Neural cell (in vitro differentiated cells): Measurements from ENCODE around the gene MTCL1. TPM values are rescaled to one million over a fixed set of nuclear protein-coding genes. Genes with fewer than 3 reads are reported as not detected.

Experiments
- H2AFZ ChIP-seq: fragments of 200-600, 300-800 bp; sonication (generic), shearing (Covaris generic); 2 replicates; pipeline ENCODE4 v1.6.0; 2014; ENCODE audit warnings: low read depth, mild to moderate bottlenecking, antibody characterized with exemption, low read length, moderate library complexity
- H3F3A ChIP-seq: fragments of 200-600 bp; shearing (Covaris generic); 2 replicates; pipeline ENCODE4 v1.6.1; 2016; ENCODE audit warnings: mild to moderate bottlenecking, moderate library complexity, mixed read lengths, antibody characterized with exemption, low read length; ENCODE audit not compliant: insufficient read depth, poor library complexity, severe bottlenecking
- H3K27ac ChIP-seq: fragments of 200-600, 300-800 bp; sonication (generic), shearing (Covaris generic); 2 replicates; pipeline ENCODE4 v1.5.1; 2014; ENCODE audit warnings: mild to moderate bottlenecking, low read length, moderate library complexity
- H3K27me3 ChIP-seq: fragments of 300-800, 200-600 bp; sonication (generic), shearing (Covaris generic); 2 replicates; pipeline ENCODE4 v1.6.0; 2014; ENCODE audit warnings: mild to moderate bottlenecking, low read depth, low read length, moderate library complexity; ENCODE audit not compliant: insufficient read depth
- H3K36me3 ChIP-seq: fragments of 300-800, 200-600 bp; sonication (generic), shearing (Covaris generic); 2 replicates; pipeline ENCODE4 v1.5.1; 2014; ENCODE audit warnings: mild to moderate bottlenecking, antibody characterized with exemption, low read length, moderate library complexity; ENCODE audit not compliant: insufficient read depth
- H3K4me2 ChIP-seq: fragments of 300-800, 200-600 bp; sonication (generic), shearing (Covaris generic); 2 replicates; pipeline ENCODE4 v1.6.0; 2014; ENCODE audit warnings: mild to moderate bottlenecking, low read length
- H3K4me3 ChIP-seq: fragments of 300-800, 200-600 bp; sonication (generic), shearing (Covaris generic); 2 replicates; pipeline ENCODE4 v1.5.1; 2014; ENCODE audit warnings: mild to moderate bottlenecking, low read length, moderate library complexity
- H3K79me2 ChIP-seq: fragments of 200-600 bp; shearing (Covaris generic); replicated peaks from 2 replicates; pipeline ENCODE4 v1.6.0; 2014; ENCODE audit warnings: mild to moderate bottlenecking, low read length, moderate library complexity; ENCODE audit not compliant: insufficient read depth
- H3K9ac ChIP-seq: fragments of 300-800, 200-600 bp; sonication (generic), shearing (Covaris generic); 2 replicates; pipeline ENCODE4 v1.6.1; 2016; ENCODE audit warnings: mild to moderate bottlenecking, low read length, mixed read lengths
- H3K9me2 ChIP-seq: fragments of 200-600 bp; shearing (Covaris generic); 2 replicates; pipeline ENCODE4 v1.6.1; 2016; ENCODE audit warnings: mild to moderate bottlenecking, low read length, mixed read lengths; ENCODE audit not compliant: insufficient read depth
- H3K9me3 ChIP-seq: fragments of 200-600, 300-800 bp; sonication (generic), shearing (Covaris generic); 2 replicates; pipeline ENCODE4 v1.6.1; 2016; ENCODE audit warnings: mild to moderate bottlenecking, mixed run types, low read length, moderate library complexity, mixed read lengths
- H4K20me1 ChIP-seq: fragments of 200-600 bp; shearing (Covaris generic); 2 replicates; pipeline ENCODE4 v1.6.1; 2016; ENCODE audit warnings: mild to moderate bottlenecking, mixed run types; ENCODE audit not compliant: insufficient read depth
- MXI1 ChIP-seq: fragments of 450-650 bp; conservative IDR thresholded peaks from 2 replicates; pipeline ENCODE4 v1.6.1; 2014; ENCODE audit warnings: antibody characterized with exemption, mild to moderate bottlenecking; ENCODE audit not compliant: poor library complexity, severe bottlenecking
- POLR2AphosphoS5 ChIP-seq: IDR thresholded peaks from 2 replicates; pipeline ENCODE4 v1.6.1; 2012
- RAD21 ChIP-seq: fragments of 450-650 bp; conservative IDR thresholded peaks from 2 replicates; pipeline ENCODE4 v1.6.1; 2014; ENCODE audit warnings: antibody characterized with exemption, mild to moderate bottlenecking, moderate library complexity
- SMC3 ChIP-seq: fragments of 450-650 bp; conservative IDR thresholded peaks from 2 replicates; pipeline ENCODE4 v1.6.1; 2014; ENCODE audit warnings: antibody characterized with exemption, mild to moderate bottlenecking, moderate library complexity; ENCODE audit not compliant: poor library complexity
- TAF1 ChIP-seq: IDR thresholded peaks from 2 replicates; pipeline ENCODE4 v1.6.1; 2012; ENCODE audit warnings: low read depth
- polyA plus RNA-seq: library from polyadenylated mRNA; depleted of rRNA; stranded (reverse); fragments of >200 nt; gene quantifications from 2 replicates; pipeline ENCODE4 v1.2.3, GENCODE V29; 2014
- TF ChIP-seq, protein P1 (sequence below): IDR thresholded peaks from 2 replicates; pipeline ENCODE4 v1.6.1; 2012; ENCODE audit warnings: borderline replicate concordance
- TF ChIP-seq, protein P2 (sequence below): fragments of 450-650 bp; IDR thresholded peaks from 2 replicates; pipeline ENCODE4 v1.5.1; 2014; ENCODE audit warnings: antibody characterized with exemption, mild to moderate bottlenecking, moderate library complexity; ENCODE audit not compliant: poor library complexity, severe bottlenecking

Gene MTCL1
- polyA plus RNA-seq, 1 donor from 2014 or later = 20.8 TPM

- Histone ChIP-seq H3K9me2 (no peaks in the 10 kb centered on the region), H4K20me1 (no peaks in the 10 kb centered on the region), H3F3A (no peaks in the 10 kb centered on the region), H3K4me2 (no peak overlapping the region), H3K27ac (no peak overlapping the region), H3K36me3 (no peaks in the 10 kb centered on the region), H3K27me3 (no peaks in the 10 kb centered on the region), H3K9me3 (no peaks in the 10 kb centered on the region), H3K4me3 (no peak overlapping the region), H3K9ac (no peak overlapping the region), H3K79me2 (no peaks in the 10 kb centered on the region), H2AFZ (no peak overlapping the region)
- TF ChIP-seq MXI1 (no peak), TAF1 (no peak)
- TF ChIP-seq, protein P1, sequence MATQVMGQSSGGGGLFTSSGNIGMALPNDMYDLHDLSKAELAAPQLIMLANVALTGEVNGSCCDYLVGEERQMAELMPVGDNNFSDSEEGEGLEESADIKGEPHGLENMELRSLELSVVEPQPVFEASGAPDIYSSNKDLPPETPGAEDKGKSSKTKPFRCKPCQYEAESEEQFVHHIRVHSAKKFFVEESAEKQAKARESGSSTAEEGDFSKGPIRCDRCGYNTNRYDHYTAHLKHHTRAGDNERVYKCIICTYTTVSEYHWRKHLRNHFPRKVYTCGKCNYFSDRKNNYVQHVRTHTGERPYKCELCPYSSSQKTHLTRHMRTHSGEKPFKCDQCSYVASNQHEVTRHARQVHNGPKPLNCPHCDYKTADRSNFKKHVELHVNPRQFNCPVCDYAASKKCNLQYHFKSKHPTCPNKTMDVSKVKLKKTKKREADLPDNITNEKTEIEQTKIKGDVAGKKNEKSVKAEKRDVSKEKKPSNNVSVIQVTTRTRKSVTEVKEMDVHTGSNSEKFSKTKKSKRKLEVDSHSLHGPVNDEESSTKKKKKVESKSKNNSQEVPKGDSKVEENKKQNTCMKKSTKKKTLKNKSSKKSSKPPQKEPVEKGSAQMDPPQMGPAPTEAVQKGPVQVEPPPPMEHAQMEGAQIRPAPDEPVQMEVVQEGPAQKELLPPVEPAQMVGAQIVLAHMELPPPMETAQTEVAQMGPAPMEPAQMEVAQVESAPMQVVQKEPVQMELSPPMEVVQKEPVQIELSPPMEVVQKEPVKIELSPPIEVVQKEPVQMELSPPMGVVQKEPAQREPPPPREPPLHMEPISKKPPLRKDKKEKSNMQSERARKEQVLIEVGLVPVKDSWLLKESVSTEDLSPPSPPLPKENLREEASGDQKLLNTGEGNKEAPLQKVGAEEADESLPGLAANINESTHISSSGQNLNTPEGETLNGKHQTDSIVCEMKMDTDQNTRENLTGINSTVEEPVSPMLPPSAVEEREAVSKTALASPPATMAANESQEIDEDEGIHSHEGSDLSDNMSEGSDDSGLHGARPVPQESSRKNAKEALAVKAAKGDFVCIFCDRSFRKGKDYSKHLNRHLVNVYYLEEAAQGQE = no peak
Observed at GRCh38 chr18:8857806-8858205, 152.4 kb downstream of the MTCL1 start.

- Histone ChIP-seq H3K79me2 (no peaks in the 10 kb centered on the region), H3K9ac (no peak overlapping the region), H3K36me3 (no peaks in the 10 kb centered on the region), H4K20me1 (no peaks in the 10 kb centered on the region), H3K4me2 (no peak overlapping the region), H2AFZ (no peak overlapping the region), H3K9me2 (no peaks in the 10 kb centered on the region), H3K27ac (no peak overlapping the region), H3F3A (no peaks in the 10 kb centered on the region), H3K9me3 (no peaks in the 10 kb centered on the region), H3K4me3 (no peak overlapping the region), H3K27me3 (no peaks in the 10 kb centered on the region)
- TF ChIP-seq RAD21 (no peak), SMC3 (no peak), TAF1 (no peak), POLR2AphosphoS5 (no peak)
- TF ChIP-seq, protein P2, sequence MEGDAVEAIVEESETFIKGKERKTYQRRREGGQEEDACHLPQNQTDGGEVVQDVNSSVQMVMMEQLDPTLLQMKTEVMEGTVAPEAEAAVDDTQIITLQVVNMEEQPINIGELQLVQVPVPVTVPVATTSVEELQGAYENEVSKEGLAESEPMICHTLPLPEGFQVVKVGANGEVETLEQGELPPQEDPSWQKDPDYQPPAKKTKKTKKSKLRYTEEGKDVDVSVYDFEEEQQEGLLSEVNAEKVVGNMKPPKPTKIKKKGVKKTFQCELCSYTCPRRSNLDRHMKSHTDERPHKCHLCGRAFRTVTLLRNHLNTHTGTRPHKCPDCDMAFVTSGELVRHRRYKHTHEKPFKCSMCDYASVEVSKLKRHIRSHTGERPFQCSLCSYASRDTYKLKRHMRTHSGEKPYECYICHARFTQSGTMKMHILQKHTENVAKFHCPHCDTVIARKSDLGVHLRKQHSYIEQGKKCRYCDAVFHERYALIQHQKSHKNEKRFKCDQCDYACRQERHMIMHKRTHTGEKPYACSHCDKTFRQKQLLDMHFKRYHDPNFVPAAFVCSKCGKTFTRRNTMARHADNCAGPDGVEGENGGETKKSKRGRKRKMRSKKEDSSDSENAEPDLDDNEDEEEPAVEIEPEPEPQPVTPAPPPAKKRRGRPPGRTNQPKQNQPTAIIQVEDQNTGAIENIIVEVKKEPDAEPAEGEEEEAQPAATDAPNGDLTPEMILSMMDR = no peak
Observed at GRCh38 chr18:8858888-8859511, 153.6 kb downstream of the MTCL1 start.

GRCh38 chr18:8860845-8861642 is 155.7 kb downstream of the MTCL1 start:
- no peaks in the 10 kb centered on the region for H3K79me2 ChIP-seq
- no peak overlapping the region for H2AFZ ChIP-seq
- no peak overlapping the region for H3K9ac ChIP-seq
- no peak overlapping the region for H3K4me3 ChIP-seq
- no peak overlapping the region for H3K27ac ChIP-seq
- no peaks in the 10 kb centered on the region for H3K36me3 ChIP-seq
- no peaks in the 10 kb centered on the region for H3K27me3 ChIP-seq
- no peak for TF ChIP-seq MXI1
- no peaks in the 10 kb centered on the region for H4K20me1 ChIP-seq
- H3K9me3 ChIP-seq = no peaks in the 10 kb centered on the region
- no peaks in the 10 kb centered on the region for H3F3A ChIP-seq
- no peak overlapping the region for H3K4me2 ChIP-seq
- no peaks in the 10 kb centered on the region for H3K9me2 ChIP-seq
